GM18505 (cell line): ENCODE results near the gene CR1L.
"Not testable (repeated sequence)": the region's sequence is repeated elsewhere in the genome, so short reads cannot be mapped to it uniquely, and the experiment has no call there.

ENCODE experiments used
- ATAC-seq: cut with Tn5 transposase; IDR thresholded peaks from one replicate; pipeline ENCODE4 v1.9.1; 2021; ENCODE audit not compliant: unreplicated experiment
- POLR2A ChIP-seq: IDR thresholded peaks from 4 replicates; pipeline ENCODE4 v1.6.1; 2011; ENCODE audit warnings: borderline replicate concordance; ENCODE audit not compliant: insufficient read depth, insufficient read length; ENCODE audit errors: extremely low read depth

Gene CR1L

DNA sequence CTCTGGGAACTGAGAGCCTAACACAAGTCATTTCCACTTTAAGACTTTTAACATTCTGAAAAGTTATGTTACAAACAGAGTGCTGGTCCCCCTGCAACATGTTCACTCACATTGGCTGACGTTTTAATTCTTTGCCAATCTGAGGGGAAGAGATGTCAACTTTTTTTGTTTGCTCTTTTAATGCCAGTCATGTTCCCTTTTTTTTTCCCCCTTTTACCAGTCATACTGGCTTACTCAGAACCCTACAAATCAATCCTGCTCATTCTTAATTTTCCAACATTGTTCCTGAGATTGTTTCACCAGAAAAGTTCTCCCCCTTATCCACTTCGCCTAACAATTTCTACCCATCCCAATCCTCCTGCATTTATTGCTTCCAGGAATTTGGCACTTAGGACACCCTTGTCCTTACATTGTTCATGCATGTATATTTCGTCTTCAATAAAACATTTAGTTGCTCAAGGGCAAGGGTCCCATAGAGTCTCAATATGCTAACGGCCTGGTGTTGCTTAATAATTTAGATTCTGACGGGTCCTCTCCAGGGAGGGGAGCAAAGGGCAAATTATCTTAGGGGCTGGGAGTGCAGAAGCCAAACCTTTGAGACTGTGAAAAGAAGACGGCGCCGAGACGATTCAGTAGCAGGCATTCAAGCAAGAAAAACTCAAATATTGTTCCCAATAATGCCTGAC, 624 bp upstream of the CR1L start:
- no peak for ATAC-seq
- TF ChIP-seq POLR2A, result no peak

DNA sequence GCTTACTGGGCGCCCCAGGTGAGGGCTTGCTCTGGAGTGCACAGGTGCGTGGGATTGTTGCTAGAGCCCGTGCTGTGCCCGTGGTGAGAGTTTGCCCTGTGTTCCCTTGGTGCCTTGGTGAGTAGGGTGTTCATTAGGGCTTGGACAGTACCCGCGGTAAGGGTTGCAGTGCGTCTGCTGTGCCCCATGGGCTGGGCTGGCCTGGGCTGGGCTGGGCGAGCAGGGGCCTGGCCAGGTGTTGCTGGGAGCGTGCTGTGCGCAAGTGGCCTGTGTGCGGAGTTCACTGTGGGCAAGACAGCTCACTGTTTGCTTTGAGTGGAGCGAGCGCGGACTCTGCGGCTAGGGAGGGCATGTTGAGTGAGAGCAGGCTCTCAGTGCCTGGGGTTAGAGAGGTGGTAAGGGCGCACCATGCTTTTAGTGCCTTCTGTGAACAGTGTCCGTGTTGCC, 725 bp downstream of the CR1L start:
- TF ChIP-seq POLR2A, result no peak
- no peak for ATAC-seq

DNA sequence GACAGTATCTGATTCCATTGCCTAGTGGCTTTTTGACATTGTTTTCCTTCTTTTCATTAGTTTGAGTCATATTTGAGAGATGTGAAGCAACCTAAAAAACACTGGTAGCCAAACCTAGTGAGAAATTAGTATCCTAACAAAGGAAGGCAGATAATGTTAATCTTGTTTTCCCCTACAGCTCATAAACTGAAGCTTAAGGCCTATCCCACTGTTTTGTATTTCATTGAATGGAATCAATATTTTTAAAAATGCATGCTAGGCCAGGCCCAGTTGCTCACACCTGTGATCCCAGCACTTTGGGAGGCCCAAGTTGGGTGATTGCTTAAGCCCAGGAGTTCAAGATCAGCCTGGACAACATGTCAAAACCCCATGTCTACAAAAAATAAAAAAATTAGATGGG, 1.2 kb downstream of the CR1L start:
- no peak for TF ChIP-seq POLR2A
- ATAC-seq, result no peak

DNA sequence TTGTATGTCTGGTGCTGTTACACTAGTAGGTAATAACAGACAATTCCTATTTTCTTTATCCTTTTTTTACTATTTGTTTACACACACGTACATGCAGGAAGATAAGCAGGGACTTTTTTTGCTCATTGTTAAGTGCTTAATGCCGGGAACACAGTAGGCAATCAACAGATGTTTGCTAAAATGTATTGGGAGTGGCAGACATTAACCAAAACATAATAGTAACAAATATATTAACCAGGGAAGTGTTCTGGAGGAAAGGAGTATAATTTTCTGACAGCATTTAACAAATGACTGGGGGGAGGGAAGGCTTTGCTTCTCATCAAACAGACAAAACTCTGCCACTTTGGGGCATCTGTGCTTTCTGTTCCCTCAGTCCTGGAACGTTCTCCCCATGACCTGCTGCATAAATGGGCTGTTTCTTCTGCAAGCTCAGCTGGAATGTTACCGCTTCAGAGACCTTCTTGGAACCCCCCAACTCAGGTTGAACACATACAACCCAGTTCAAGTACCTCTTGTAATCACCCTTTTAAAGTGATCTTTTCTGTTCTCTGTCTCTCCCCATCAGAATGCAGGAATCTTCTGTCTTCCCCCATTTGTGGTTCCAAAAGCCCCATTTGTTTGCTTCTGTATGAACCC, 2.1 kb downstream of the CR1L start:
- no peak for TF ChIP-seq POLR2A
- ATAC-seq, result no peak

DNA sequence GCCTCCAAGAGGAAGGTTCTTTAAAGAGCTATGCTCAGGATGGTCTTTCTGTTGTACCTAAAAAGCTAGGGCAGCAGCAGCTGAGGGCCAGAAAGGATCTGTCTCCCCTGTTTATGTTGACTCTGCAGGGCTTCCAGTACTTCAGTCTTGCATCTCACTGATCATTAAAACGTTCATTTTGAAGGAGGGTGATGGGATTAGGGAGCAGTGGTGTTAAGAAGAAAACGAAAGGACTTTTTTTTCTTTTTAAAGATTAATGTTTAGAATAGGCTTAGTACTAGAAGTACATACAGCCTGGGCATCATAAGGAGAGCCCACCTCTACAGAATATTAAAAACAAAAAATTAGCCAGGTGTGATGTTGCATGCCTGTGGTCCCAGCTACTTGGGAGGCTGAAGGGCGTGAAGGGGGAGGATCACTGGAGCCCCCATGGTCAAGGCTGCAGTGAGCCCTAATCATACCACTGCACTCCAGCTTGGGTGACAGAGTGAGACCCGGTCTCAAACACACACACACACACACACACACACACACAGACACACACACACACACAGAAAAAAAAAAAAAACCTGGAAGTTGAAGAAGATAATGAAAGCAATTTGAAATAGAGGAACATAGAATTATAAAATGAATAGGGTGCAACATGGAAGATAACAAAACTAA, 2.9 kb downstream of the CR1L start:
- TF ChIP-seq POLR2A, result no peak
- ATAC-seq, result no peak

DNA sequence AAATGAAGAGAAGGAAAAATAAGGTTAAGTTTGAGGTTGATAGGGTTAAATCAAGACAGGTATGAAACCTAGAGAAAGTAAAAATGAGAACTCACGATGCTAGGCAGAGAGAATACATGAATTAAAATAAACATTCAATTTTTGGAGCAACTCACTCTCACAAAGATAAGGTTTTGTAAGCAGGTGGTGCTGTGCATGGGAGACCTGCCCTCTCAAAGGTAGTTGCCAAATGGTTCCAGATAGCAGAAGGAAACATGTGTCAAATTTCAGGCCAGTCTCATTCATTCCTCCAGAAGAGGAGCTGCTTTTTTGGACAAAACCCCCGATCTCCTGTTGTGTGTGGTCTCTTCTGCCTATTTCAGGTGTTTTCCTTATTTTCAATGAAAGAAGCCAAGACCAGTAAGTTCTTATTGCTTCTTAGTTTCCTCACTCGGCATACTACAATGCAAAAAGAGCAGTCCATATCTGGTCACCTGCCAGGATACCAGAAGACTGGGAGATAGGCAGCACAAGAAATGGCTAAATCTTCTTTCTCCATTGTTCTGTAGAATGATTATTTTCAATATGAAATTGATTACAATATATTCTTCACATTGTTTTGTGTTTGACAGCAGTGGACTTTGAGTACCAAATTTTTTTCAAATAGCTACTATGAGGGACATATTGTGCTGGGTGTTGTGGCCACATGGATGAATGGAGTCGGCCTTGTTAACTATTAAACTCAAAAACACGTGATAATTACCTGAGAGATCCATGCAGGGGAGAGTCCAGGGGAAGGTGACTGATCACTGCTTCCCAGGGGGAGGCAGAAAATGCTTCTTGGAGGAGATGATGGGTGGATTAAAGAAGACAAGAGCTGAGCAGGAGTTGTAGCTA, 3.6 kb downstream of the CR1L start:
- ATAC-seq, result no peak
- no peak for TF ChIP-seq POLR2A

DNA sequence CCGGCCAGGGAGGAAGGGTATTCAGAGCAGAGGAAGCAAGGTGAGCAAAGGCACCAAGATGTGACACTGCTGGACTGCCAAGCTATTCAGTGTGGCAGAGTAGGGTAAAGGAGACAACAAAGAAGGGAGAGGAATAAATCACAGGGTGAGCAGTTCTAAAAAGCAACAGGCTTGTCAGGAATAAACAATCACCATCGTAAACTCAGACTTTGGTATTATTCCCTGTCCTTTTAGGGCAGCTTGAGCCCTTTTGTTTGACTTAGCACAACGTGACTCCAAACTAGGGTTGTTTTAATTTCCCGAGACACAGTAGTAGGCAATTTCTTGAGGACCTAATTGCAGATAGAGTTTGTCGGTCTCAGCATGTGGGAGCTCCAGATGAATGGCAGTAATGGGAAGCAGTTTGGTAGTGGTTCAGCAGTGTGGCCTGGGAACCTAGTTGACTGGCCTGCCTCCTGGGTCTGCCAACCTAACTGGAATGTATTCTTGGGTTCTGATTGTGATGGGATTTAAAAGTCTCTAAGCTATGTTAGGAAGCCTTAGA, 4.3 kb downstream of the CR1L start:
- no peak for TF ChIP-seq POLR2A
- no peak for ATAC-seq

DNA sequence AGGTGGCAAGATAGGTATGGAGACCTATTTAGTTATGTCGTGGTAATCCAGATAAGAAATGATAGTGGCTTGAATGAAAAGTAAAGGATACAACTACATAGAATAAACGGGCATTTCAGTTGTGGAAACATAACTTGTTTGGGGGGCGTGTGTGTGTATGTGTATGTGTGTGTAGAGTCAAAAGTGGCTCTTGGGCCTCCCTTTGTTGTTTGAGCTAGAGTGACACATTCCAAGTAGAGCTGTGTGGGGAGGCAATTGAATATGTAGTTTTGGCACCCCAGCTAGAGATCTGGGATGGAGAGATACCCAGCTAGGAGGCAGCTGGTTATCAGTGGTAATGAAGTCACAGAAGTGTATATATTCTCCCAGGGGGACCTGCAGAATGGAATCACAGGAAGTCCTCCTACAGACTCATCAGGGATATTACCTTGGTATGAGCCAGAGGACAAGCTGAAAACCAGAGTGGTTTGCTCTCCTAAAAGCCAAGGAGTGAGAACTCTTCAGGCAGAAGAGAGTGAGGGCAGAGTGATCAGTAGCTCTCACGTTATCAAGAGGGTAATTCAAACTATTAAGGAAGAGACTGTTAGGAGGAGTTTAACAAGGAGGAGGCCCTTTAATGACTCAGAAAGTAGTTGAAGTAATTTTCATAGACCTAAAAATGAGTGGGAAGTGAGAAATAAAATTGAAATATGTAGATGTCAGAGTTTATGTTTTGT, 5.1 kb downstream of the CR1L start:
- no peak for TF ChIP-seq POLR2A
- ATAC-seq, result no peak

DNA sequence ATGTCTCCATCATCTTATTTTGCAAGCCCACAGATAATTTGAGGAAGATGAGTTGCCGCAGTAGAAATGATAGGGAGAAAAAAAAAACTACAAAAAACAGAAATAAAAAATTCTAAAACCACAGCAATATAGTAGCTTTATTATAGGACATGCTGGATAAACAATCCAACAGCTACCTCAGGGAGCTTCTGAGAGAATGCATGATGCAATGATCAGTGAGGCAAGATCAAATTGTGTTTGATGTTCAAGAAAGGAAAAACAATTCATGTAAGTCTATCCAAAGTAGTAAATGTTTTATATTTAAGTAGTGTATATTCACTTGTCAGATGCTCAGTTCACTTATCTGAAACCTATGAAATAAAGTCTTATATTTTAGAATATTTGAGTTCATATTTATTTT, 6.7 kb downstream of the CR1L start:
- TF ChIP-seq POLR2A, result no peak
- no peak for ATAC-seq

DNA sequence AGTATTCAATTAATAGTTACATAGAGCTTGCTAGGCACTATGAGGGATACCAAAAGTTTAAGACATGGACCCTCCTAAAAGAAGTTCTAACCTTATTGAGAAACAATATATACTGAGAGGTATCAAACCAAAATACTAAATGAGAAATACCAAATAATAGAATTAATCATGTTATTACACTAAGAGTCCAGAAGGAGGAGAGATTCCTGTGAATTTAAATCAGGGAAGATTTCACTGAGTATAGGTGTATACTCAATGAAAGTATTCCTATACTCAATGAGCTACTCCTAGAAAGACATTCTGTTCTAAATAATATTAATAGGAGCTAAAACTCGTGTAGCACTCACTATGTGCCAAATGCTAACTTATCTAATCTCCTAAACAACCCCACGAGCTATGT, 9.4 kb downstream of the CR1L start:
- no peak for ATAC-seq
- no peak for TF ChIP-seq POLR2A

DNA sequence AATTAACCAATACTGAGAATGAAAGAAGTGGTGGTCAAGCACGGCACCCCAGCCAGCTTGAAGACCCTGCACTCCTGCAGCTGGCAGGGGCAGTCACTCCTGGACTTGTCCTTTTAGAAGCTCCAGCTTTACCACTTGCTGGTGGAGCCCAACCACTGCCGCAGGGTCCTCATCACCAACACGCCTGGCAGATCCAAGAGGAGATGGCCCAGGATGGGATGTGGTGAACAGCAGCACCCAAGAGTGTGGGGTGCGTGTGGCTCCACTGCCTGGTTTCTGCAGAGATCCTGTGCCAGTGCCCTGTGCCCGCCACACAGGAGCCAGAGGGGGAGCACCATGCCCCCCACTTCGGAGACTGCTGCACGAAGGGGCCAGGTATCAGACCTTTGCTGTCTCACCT, 13.5 kb downstream of the CR1L start:
- no peak for TF ChIP-seq POLR2A
- no peak for ATAC-seq

DNA sequence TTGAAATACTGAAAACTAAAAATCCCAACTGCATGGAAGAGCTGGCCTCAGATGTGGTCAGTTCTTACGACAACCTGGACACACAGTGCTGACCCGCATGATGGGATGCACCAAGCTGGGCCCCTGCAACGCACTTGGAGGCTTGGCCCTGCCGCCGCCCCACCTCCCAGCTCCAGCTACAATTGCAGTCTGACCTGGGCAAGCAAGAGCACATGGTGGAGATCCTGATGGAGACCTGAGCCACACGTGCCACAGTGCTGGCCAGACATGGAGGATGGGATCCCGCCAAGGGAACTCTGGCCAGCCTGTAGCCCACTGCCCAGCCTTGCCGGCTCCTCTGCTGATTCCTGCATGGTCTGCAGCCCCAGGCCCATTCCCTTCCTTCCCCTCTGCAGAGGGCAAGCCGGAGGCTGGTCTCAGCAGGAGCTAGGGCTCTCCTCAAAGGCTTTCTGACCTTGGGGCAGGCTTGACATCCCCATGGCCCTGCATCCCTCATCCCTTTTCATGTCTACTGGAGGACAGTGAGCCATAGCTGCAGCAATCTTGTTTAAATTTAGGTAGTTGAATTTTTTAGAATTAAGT, 14.1 kb downstream of the CR1L start:
- TF ChIP-seq POLR2A, result no peak

DNA sequence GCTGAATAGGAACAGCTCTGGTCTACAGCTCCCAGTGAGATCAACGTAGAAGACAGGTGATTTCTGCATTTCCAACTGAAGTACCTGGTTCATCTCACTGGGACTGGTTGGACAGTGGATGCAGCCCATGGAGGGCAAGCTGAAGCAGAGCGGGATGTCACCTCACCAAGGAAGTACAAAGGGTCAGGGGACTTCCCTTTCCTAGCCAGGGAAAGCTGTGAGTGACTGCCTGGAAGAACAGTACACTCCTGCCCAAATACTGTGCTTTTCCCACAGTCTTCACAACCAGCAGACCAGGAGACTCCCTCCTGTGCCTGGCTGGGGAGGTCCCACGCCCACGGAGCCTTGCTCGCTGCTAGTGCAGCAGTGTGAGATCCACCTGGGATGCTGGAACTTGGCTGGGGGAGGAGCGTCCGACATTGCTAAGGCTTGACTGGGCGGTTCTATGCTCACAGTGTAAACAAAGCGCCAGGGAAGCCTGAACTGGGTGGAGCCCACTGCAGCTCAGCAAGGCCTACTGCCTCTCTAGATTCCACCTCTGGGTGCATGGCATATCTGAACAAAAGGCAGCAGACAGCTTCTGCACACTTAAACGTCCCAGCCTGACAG, 14.7 kb downstream of the CR1L start:
- TF ChIP-seq POLR2A, result no peak
- ATAC-seq, result no peak

More for the DNA sequence above, 14.1 kb downstream of the CR1L start:
- no peak for ATAC-seq

DNA sequence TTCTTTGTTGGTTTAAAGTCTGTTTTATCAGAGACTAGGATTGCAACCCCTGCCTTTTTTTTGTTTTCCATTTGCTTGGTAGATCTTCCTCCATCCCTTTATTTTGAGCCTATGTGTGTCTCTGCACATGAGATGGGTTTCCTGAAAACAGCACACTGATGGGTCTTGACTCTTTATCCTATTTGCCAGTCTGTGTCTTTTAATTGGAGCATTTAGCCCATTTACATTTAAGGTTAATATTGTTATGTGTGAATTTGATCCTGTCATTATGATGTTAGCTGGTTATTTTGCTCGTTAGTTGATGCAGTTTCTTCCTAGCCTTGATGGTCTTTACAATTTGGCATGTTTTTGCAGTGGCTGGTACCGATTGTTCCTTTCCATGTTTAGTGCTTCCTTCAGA, 16.5 kb downstream of the CR1L start:
- ATAC-seq, result not testable (repeated sequence)
